Liver (tissue), 9 donors: ENCODE data around the gene GPR156. TPM values are rescaled to one million over a fixed set of nuclear protein-coding genes. Genes with fewer than 3 reads are reported as not detected.
A peak's percentile ranks its signal among the peaks of the same experiment; 100 is the strongest.

ENCODE experiments used
- DNase-seq: peaks from one replicate; pipeline ENCODE4 v3.0.0-alpha.2; 2017; ENCODE audit warnings: low spot score
- H3K27ac ChIP-seq, 2 donors: one replicate each; pipeline ENCODE4 v1.7.0; 2013; ENCODE audit warnings: inconsistent platforms in 2 of 2, low read length in 2 of 2, control low read depth in 1 of 2, low read depth in 1 of 2, mild to moderate bottlenecking in 1 of 2
- H3K27me3 ChIP-seq, 4 donors: one replicate each; pipeline versions ENCODE4 v1.6.1 to v1.7.0; 2013; ENCODE audit warnings: low read length in 3 of 4, inconsistent platforms in 1 of 4, mild to moderate bottlenecking in 1 of 4, moderate library complexity in 1 of 4; ENCODE audit not compliant: control insufficient read depth in 4 of 4, insufficient read depth in 4 of 4
- H3K36me3 ChIP-seq, 4 donors: one replicate each; pipeline versions ENCODE4 v1.6.1 to v1.7.0; 2013; ENCODE audit warnings: low read length in 3 of 4, mild to moderate bottlenecking in 3 of 4, low read depth in 1 of 4, moderate library complexity in 1 of 4; ENCODE audit not compliant: control insufficient read depth in 4 of 4, insufficient read depth in 3 of 4
- H3K4me1 ChIP-seq, 4 donors: one replicate each; pipeline versions ENCODE4 v1.6.1 to v1.7.0; 2013; ENCODE audit warnings: low read length in 3 of 4, mild to moderate bottlenecking in 3 of 4, moderate library complexity in 1 of 4; ENCODE audit not compliant: control insufficient read depth in 4 of 4, insufficient read depth in 4 of 4
- H3K4me3 ChIP-seq, 3 donors: one replicate each; pipeline versions ENCODE4 v1.6.1 to v1.7.0; 2013; ENCODE audit warnings: low read length in 3 of 3, control low read depth in 1 of 3, low read depth in 1 of 3, mild to moderate bottlenecking in 1 of 3
- H3K9ac ChIP-seq, 2 donors: one replicate each; pipeline ENCODE4 v1.7.0; 2013; ENCODE audit warnings: low read length in 2 of 2, mild to moderate bottlenecking in 2 of 2, moderate library complexity in 2 of 2, control low read depth in 1 of 2, low read depth in 1 of 2
- H3K9me3 ChIP-seq, 4 donors: one replicate each; pipeline versions ENCODE4 v1.6.1 to v1.7.0; 2013; ENCODE audit warnings: low read length in 3 of 4; ENCODE audit not compliant: control insufficient read depth in 4 of 4
- EGR1 ChIP-seq, 2 donors: IDR thresholded peaks; 2 replicates each; pipeline ENCODE4 v1.6.1; 2016 to 2018; ENCODE audit warnings: antibody characterized with exemption in 2 of 2, low read depth in 2 of 2
- FOXA1 ChIP-seq: IDR thresholded peaks from 2 replicates; pipeline ENCODE4 v1.6.1; 2016; ENCODE audit warnings: antibody characterized with exemption
- FOXA2 ChIP-seq: IDR thresholded peaks from 2 replicates; pipeline ENCODE4 v1.6.1; 2016; ENCODE audit warnings: antibody characterized with exemption
- GABPA ChIP-seq, 2 donors: IDR thresholded peaks in 1 of 2; conservative IDR thresholded peaks in 1 of 2; 2 replicates each; pipeline ENCODE4 v1.6.1; 2016; ENCODE audit warnings: antibody characterized with exemption in 2 of 2, mild to moderate bottlenecking in 1 of 2, moderate library complexity in 1 of 2
- HNF4A ChIP-seq, 2 donors: conservative IDR thresholded peaks; 2 replicates each; pipeline ENCODE4 v1.6.1; 2016; ENCODE audit warnings: antibody characterized with exemption in 2 of 2, mild to moderate bottlenecking in 2 of 2
- HNF4G ChIP-seq: IDR thresholded peaks from 2 replicates; pipeline ENCODE4 v1.6.1; 2016; ENCODE audit warnings: antibody characterized with exemption
- JUND ChIP-seq, 2 donors: IDR thresholded peaks; 2 replicates each; pipeline ENCODE4 v1.6.1; 2016; ENCODE audit warnings: antibody characterized with exemption in 2 of 2
- MAX ChIP-seq: IDR thresholded peaks from 2 replicates; pipeline ENCODE4 v1.6.1; 2016; ENCODE audit warnings: antibody characterized with exemption
- NR2F2 ChIP-seq: IDR thresholded peaks from 2 replicates; pipeline ENCODE4 v1.6.1; 2016; ENCODE audit warnings: antibody characterized with exemption
- RAD21 ChIP-seq, 2 donors: IDR thresholded peaks; 2 replicates each; pipeline ENCODE4 v1.6.1; 2016; ENCODE audit warnings: antibody characterized with exemption in 2 of 2, mild to moderate bottlenecking in 2 of 2
- SP1 ChIP-seq: IDR thresholded peaks from 2 replicates; pipeline ENCODE4 v1.6.1; 2018; ENCODE audit warnings: antibody characterized with exemption, mild to moderate bottlenecking
- TAF1 ChIP-seq: conservative IDR thresholded peaks from 2 replicates; pipeline ENCODE4 v1.6.1; 2016; ENCODE audit warnings: antibody characterized with exemption, mild to moderate bottlenecking
- WGBS: extraction: QIAGEN DNeasy Blood & Tissue Kit; methylation state at CpG from one replicate; pipeline ENCODE4 v1.1.7; 2013; 5-methylcytosine and 5-hydroxymethylcytosine counted together
- polyA plus RNA-seq, 2 donors: library from polyadenylated mRNA; stranded (reverse) in 1 of 2; unstranded in 1 of 2; fragments of 200-250 nt in 1 of 2; fragments of >200 nt in 1 of 2; fragmentation: Nextera tagmentation in 1 of 2; extraction: Ambion mirVana in 1 of 2; gene quantifications; one replicate each; pipeline versions ENCODE4 v1.2.1 to v1.2.3, GENCODE V29; 2013 to 2015
- total RNA-seq, 2 donors: library from RNA; depleted of rRNA; stranded (reverse); fragments of >200 nt; gene quantifications; one replicate each; pipeline ENCODE4 v1.2.3, GENCODE V29; 2014
- TF ChIP-seq, protein P1 (sequence below): IDR thresholded peaks from 2 replicates; pipeline ENCODE4 v1.6.1; 2016; ENCODE audit warnings: antibody characterized with exemption
- TF ChIP-seq, protein P2 (sequence below): IDR thresholded peaks from 2 replicates; pipeline ENCODE4 v1.6.1; 2016; ENCODE audit warnings: antibody characterized with exemption, mild to moderate bottlenecking
- donor health status: healthy.
- donor health status: healthy.
- donor health status: healthy.
- donor health status: healthy.
- donor health status: healthy.

GPR156 gene
- total and polyA plus RNA-seq, 4 donors, result 0.02 to 0.17 (median 0.09) TPM; not detected in 1

DNA sequence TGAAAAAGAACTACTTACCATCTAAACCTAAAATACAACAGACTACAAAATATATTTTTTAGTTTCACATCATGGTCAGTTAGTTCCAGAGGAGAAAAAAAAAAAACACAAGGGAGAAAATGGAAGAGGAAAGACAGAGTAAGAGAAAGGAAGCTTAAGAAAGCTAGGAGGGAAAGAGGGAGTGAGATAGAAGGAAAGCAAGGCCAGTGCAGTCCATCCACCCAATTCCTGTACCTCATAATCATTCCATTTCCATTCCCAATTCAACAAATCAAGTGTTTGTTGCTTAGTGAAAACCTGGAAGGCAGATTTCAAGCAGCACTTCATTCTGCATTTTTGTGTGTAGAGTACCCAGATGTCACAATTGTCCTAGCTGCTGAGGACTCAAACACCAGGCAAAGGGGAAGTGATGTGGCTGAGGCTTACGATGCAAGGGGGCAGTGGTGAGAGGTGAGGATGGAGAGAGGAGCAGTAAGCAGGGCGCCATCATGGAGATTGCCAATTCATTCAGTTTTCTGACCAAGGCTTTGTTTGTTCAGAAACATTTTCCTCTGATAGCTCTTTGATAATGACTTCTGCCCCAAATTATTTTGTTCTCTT, 107.2 kb downstream of the GPR156 start:
- no peak for DNase-seq
- no peaks in the 10 kb centered on the region for H3K4me1 ChIP-seq
- WGBS, result 82% methylated on average over 2 of the region's 2 CpGs
- H3K4me3 ChIP-seq, result no peak overlapping the region
- no peak overlapping the region for H3K9ac ChIP-seq
- H3K9me3 ChIP-seq, result no peaks in the 10 kb centered on the region
- peak in 1 of 2 donors; percentile 7 for TF ChIP-seq RAD21 (IDR thresholded peaks at IDR 0.05)
- TF ChIP-seq, protein P1, sequence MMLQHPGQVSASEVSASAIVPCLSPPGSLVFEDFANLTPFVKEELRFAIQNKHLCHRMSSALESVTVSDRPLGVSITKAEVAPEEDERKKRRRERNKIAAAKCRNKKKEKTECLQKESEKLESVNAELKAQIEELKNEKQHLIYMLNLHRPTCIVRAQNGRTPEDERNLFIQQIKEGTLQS, result no peak
- no peaks in the 10 kb centered on the region for H3K36me3 ChIP-seq
- no peak overlapping the region for H3K27ac ChIP-seq
- H3K27me3 ChIP-seq, result no peaks in the 10 kb centered on the region

GRCh38 chr3:120177151-120177550, 107.9 kb downstream of the GPR156 start:
- H3K36me3 ChIP-seq, result no peaks in the 10 kb centered on the region
- TF ChIP-seq HNF4A (conservative IDR thresholded peaks at IDR 0.05), result no peak
- TF ChIP-seq JUND (IDR thresholded peaks at IDR 0.05), result no peak
- TF ChIP-seq NR2F2, result no peak
- TF ChIP-seq GABPA (IDR thresholded peaks at IDR 0.05 in 1 of 2, conservative IDR thresholded peaks at IDR 0.05 in 1 of 2), result no peak
- no peak for TF ChIP-seq MAX
- no peak for TF ChIP-seq FOXA1
- no peak for TF ChIP-seq EGR1 (IDR thresholded peaks at IDR 0.05; ENCODE audit: low read depth in 2 of 2)
- no peak for TF ChIP-seq HNF4G
- no peak for TF ChIP-seq SP1
- TF ChIP-seq RAD21 (IDR thresholded peaks at IDR 0.05), result no peak
- no peak for TF ChIP-seq TAF1
- TF ChIP-seq, protein P2, sequence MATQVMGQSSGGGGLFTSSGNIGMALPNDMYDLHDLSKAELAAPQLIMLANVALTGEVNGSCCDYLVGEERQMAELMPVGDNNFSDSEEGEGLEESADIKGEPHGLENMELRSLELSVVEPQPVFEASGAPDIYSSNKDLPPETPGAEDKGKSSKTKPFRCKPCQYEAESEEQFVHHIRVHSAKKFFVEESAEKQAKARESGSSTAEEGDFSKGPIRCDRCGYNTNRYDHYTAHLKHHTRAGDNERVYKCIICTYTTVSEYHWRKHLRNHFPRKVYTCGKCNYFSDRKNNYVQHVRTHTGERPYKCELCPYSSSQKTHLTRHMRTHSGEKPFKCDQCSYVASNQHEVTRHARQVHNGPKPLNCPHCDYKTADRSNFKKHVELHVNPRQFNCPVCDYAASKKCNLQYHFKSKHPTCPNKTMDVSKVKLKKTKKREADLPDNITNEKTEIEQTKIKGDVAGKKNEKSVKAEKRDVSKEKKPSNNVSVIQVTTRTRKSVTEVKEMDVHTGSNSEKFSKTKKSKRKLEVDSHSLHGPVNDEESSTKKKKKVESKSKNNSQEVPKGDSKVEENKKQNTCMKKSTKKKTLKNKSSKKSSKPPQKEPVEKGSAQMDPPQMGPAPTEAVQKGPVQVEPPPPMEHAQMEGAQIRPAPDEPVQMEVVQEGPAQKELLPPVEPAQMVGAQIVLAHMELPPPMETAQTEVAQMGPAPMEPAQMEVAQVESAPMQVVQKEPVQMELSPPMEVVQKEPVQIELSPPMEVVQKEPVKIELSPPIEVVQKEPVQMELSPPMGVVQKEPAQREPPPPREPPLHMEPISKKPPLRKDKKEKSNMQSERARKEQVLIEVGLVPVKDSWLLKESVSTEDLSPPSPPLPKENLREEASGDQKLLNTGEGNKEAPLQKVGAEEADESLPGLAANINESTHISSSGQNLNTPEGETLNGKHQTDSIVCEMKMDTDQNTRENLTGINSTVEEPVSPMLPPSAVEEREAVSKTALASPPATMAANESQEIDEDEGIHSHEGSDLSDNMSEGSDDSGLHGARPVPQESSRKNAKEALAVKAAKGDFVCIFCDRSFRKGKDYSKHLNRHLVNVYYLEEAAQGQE, result no peak
- no peak for TF ChIP-seq FOXA2
- H3K4me1 ChIP-seq, result no peaks in the 10 kb centered on the region
- no peaks in the 10 kb centered on the region for H3K9me3 ChIP-seq
- no peak overlapping the region for H3K4me3 ChIP-seq
- no peak overlapping the region for H3K9ac ChIP-seq
- 52% methylated on average over 6 of the region's 6 CpGs for WGBS
- no peak overlapping the region for H3K27ac ChIP-seq
- no peaks in the 10 kb centered on the region for H3K27me3 ChIP-seq
- DNase-seq, result no peak

GRCh38 chr3:120174811-120175539, 110.0 kb downstream of the GPR156 start:
- DNase-seq, result no peak
- no peak for TF ChIP-seq EGR1 (IDR thresholded peaks at IDR 0.05; ENCODE audit: low read depth in 2 of 2)
- no peak overlapping the region for H3K27ac ChIP-seq
- whole genome bisulfite sequencing, result 73% methylated on average over 2 of the region's 3 CpGs
- H3K27me3 ChIP-seq, result no peaks in the 10 kb centered on the region
- no peak overlapping the region for H3K9ac ChIP-seq
- no peaks in the 10 kb centered on the region for H3K4me1 ChIP-seq
- H3K9me3 ChIP-seq, result no peaks in the 10 kb centered on the region
- no peaks in the 10 kb centered on the region for H3K36me3 ChIP-seq
- H3K4me3 ChIP-seq, result no peak overlapping the region
